Aorta (tissue), 5 donors: ENCODE results near the gene FXYD3. TPM values are rescaled to one million over a fixed set of nuclear protein-coding genes. Genes with fewer than 3 reads are reported as not detected.

Experiments
- ATAC-seq: fragments of 200-7000 bp; cut with Tn5 transposase; one replicate; pipeline ENCODE4 v1.9.1; 2022; ENCODE audit warnings: moderate library complexity; ENCODE audit not compliant: low FRiP score
- DNase-seq, 2 donors: peaks; one replicate each; pipeline ENCODE4 v3.0.0-alpha.2; 2020
- H3K27ac ChIP-seq, 2 donors: one replicate each; pipeline ENCODE4 v1.5.1; 2013; ENCODE audit warnings: low read length in 2 of 2, mild to moderate bottlenecking in 2 of 2, moderate library complexity in 2 of 2, control low read depth in 1 of 2, inconsistent platforms in 1 of 2, low read depth in 1 of 2
- H3K27me3 ChIP-seq, 2 donors: one replicate each; pipeline ENCODE4 v1.6.1; 2013; ENCODE audit warnings: control low read depth in 1 of 2, low read length in 1 of 2, mild to moderate bottlenecking in 1 of 2, moderate library complexity in 1 of 2; ENCODE audit not compliant: insufficient read depth in 2 of 2, control insufficient read depth in 1 of 2
- H3K36me3 ChIP-seq, 2 donors: one replicate each; pipeline ENCODE4 v1.6.1; 2013; ENCODE audit warnings: control low read depth in 1 of 2, low read length in 1 of 2, mild to moderate bottlenecking in 1 of 2; ENCODE audit not compliant: insufficient read depth in 2 of 2, control insufficient read depth in 1 of 2
- H3K4me1 ChIP-seq, 2 donors: one replicate each; pipeline ENCODE4 v1.6.1; 2013; ENCODE audit warnings: low read length in 2 of 2, control low read depth in 1 of 2, mild to moderate bottlenecking in 1 of 2, moderate library complexity in 1 of 2; ENCODE audit not compliant: insufficient read depth in 2 of 2, control insufficient read depth in 1 of 2
- H3K4me3 ChIP-seq, 2 donors: one replicate each; pipeline ENCODE4 v1.5.1; 2013; ENCODE audit warnings: low read length in 2 of 2, control low read depth in 1 of 2, mild to moderate bottlenecking in 1 of 2
- H3K9me3 ChIP-seq: one replicate; pipeline ENCODE4 v1.6.1; 2013; ENCODE audit warnings: mild to moderate bottlenecking, low read length; ENCODE audit not compliant: control insufficient read depth
- WGBS, 2 donors: extraction: QIAGEN DNeasy Blood & Tissue Kit; methylation state at CpG; one replicate each; pipeline ENCODE4 v1.1.7; 2013; 5-methylcytosine and 5-hydroxymethylcytosine counted together
- intact Hi-C, 2 donors: fragments of 100-400 bp; cut with DNase I; formaldehyde crosslinking; loops; one replicate each; pipeline versions ENCODE4 v1.14.2 to v1.15.0; 2022
- polyA plus RNA-seq, 2 donors: library from polyadenylated mRNA; stranded (reverse); fragments of 200-250 nt; gene quantifications; one replicate each; pipeline ENCODE4 v1.2.3, GENCODE V29; 2013
- total RNA-seq, 2 donors: library from RNA; stranded (reverse); fragmentation: NEBNext Ultra II Directional; extraction: Animal tissue kit (Norgen Biotek cat#: 25700); gene quantifications; one replicate each; pipeline ENCODE4 v1.2.1, GENCODE V29; 2021
- donor health status: healthy with polysubstance abuse.
- donor health status: Bipolar disorder and iron deficiency.
- donor health status: DM: no; HTN: no; CAD: no.
- donor health status: DM: no; HTN: no; CAD: no.
- donor health status: DM: yes; HTN: yes; CAD: no.

FXYD3 gene
- total and polyA plus RNA-seq, 4 donors: 0.49 to 77.6 (median 4.3) TPM

- no peaks in the 10 kb centered on the region for H3K4me1 ChIP-seq
- H3K27me3 ChIP-seq: no peaks in the 10 kb centered on the region
- no peak for DNase-seq
- no peaks in the 10 kb centered on the region for H3K36me3 ChIP-seq
- no peaks in the 10 kb centered on the region for H3K9me3 ChIP-seq
- no peak for ATAC-seq
- H3K4me3 ChIP-seq: no peak overlapping the region
- 85 to 88% methylated on average over 6 of the region's 6 CpGs for WGBS, 2 donors
- H3K27ac ChIP-seq: no peak overlapping the region
- intact Hi-C loops: no loop called here
These were observed 34.4 kb upstream of the FXYD3 start for GRCh38 chr19:35081201-35081600.

- Histone ChIP-seq H3K27ac (no peak overlapping the region), H3K4me1 (no peaks in the 10 kb centered on the region), H3K4me3 (no peak overlapping the region), H3K36me3 (no peaks in the 10 kb centered on the region), H3K9me3 (no peaks in the 10 kb centered on the region), H3K27me3 (no peaks in the 10 kb centered on the region)
- no peak for DNase-seq
- WGBS, 2 donors: 80 to 81% methylated on average over 15 of the region's 15 CpGs
- no peak for ATAC-seq
- intact Hi-C loops: no loop called here
These were observed 31.7 kb upstream of the FXYD3 start for GRCh38 chr19:35083691-35084508.

- ATAC-seq (no peak), DNase-seq (no peak)
- Histone ChIP-seq H3K27me3 (no peaks in the 10 kb centered on the region), H3K4me3 (no peak overlapping the region), H3K36me3 (no peaks in the 10 kb centered on the region), H3K27ac (no peak overlapping the region), H3K9me3 (no peaks in the 10 kb centered on the region), H3K4me1 (no peaks in the 10 kb centered on the region)
- 82 to 89% methylated on average over 3 of the region's 3 CpGs for whole genome bisulfite sequencing, 2 donors
- intact Hi-C loops: no loop called here
These were observed 31.2 kb upstream of the FXYD3 start for GRCh38 chr19:35084509-35084762.

- 75 to 80% methylated on average over 6 of the region's 6 CpGs for WGBS, 2 donors
- H3K4me1 ChIP-seq: no peaks in the 10 kb centered on the region
- no peak for DNase-seq
- H3K9me3 ChIP-seq: no peaks in the 10 kb centered on the region
- no peak overlapping the region for H3K27ac ChIP-seq
- H3K27me3 ChIP-seq: no peaks in the 10 kb centered on the region
- no peak overlapping the region for H3K4me3 ChIP-seq
- intact Hi-C loops: no loop called here
- ATAC-seq: no peak
- no peaks in the 10 kb centered on the region for H3K36me3 ChIP-seq
These were observed 29.7 kb upstream of the FXYD3 start for GRCh38 chr19:35085947-35086346.

GRCh38 chr19:35086455-35086854, 29.2 kb upstream of the FXYD3 start:
- intact Hi-C loops: no loop called here

GRCh38 chr19:35087393-35087792, 28.2 kb upstream of the FXYD3 start:
- intact Hi-C loops: no loop called here
- ATAC-seq: no peak
- Histone ChIP-seq H3K27me3 (no peaks in the 10 kb centered on the region), H3K27ac (no peak overlapping the region), H3K9me3 (no peaks in the 10 kb centered on the region), H3K4me3 (no peak overlapping the region), H3K36me3 (no peaks in the 10 kb centered on the region), H3K4me1 (no peaks in the 10 kb centered on the region)
- no peak for DNase-seq

More at GRCh38 chr19:35086455-35086854, 29.2 kb upstream of the FXYD3 start:
- no peak for ATAC-seq
- Histone ChIP-seq H3K9me3 (no peaks in the 10 kb centered on the region), H3K4me3 (no peak overlapping the region), H3K36me3 (no peaks in the 10 kb centered on the region), H3K27ac (no peak overlapping the region), H3K4me1 (no peaks in the 10 kb centered on the region), H3K27me3 (no peaks in the 10 kb centered on the region)
- DNase-seq: no peak
- 72 to 73% methylated on average over 8 of the region's 8 CpGs for WGBS, 2 donors

- Histone ChIP-seq H3K36me3 (no peaks in the 10 kb centered on the region), H3K4me1 (no peaks in the 10 kb centered on the region), H3K27me3 (no peaks in the 10 kb centered on the region), H3K9me3 (no peaks in the 10 kb centered on the region), H3K27ac (no peak overlapping the region), H3K4me3 (no peak overlapping the region)
- DNase-seq: no peak
- intact Hi-C loops: no loop called here
- no peak for ATAC-seq
- 69 to 75% methylated on average over 8 of the region's 8 CpGs for WGBS, 2 donors
These were observed 27.3 kb upstream of the FXYD3 start for GRCh38 chr19:35088131-35088913.

GRCh38 chr19:35089554-35089953, 26.1 kb upstream of the FXYD3 start:
- no peak for ATAC-seq
- H3K4me1 ChIP-seq: no peaks in the 10 kb centered on the region
- H3K36me3 ChIP-seq: no peaks in the 10 kb centered on the region
- no peaks in the 10 kb centered on the region for H3K27me3 ChIP-seq
- H3K27ac ChIP-seq: no peak overlapping the region
- 81 to 84% methylated on average over 8 of the region's 8 CpGs for WGBS, 2 donors
- intact Hi-C loops: no loop called here
- no peaks in the 10 kb centered on the region for H3K9me3 ChIP-seq
- no peak for DNase-seq
- H3K4me3 ChIP-seq: no peak overlapping the region

- intact Hi-C loops: loop anchor here (5.0 kb wide), 1 partner anchor 118 kb away; no protein-coding TSS in a partner anchor
- H3K9me3 ChIP-seq: no peaks in the 10 kb centered on the region
- DNase-seq: no peak
- no peak for ATAC-seq
- no peaks in the 10 kb centered on the region for H3K36me3 ChIP-seq
- H3K27me3 ChIP-seq: no peaks in the 10 kb centered on the region
- no peak overlapping the region for H3K4me3 ChIP-seq
- H3K4me1 ChIP-seq: no peaks in the 10 kb centered on the region
- H3K27ac ChIP-seq: no peak overlapping the region
- 21 to 29% methylated on average over 9 of the region's 9 CpGs for WGBS, 2 donors
These were observed 25.5 kb upstream of the FXYD3 start for GRCh38 chr19:35090160-35090505.
